HUDEP-2 (cell line): ENCODE measurements around the gene DCLRE1C.
"Not testable (repeated sequence)": the region's sequence is repeated elsewhere in the genome, so short reads cannot be mapped to it uniquely, and the experiment has no call there.

Experiments
- DNase-seq, 76 experiments: peaks; one replicate each; lab custom pipeline; 2025; ENCODE audit not compliant: unreplicated experiment in 76 of 76; lab: John Stamatoyannopoulos, UW

The DCLRE1C gene

DNA sequence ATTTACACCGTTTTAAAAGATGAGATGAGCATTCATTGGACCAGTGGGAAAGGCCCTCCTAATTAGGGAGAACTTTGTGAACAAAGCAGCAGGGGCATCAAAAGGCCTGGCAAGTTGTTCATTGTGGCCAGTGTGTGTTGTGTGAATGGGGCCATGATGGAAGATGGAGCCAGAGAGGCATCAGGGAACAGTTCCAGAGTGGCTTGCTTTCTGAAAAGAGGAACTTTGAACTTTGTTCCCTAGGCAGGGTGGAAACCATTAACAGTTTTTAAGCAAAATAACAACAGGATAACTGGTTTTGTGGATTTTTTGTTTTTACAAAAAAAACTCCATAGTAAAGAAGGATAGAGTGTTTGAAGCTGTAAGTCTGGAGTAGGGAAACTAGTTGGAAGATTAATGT is 62.7 kb downstream of the DCLRE1C start:
- DNase-seq = no peak

DNA sequence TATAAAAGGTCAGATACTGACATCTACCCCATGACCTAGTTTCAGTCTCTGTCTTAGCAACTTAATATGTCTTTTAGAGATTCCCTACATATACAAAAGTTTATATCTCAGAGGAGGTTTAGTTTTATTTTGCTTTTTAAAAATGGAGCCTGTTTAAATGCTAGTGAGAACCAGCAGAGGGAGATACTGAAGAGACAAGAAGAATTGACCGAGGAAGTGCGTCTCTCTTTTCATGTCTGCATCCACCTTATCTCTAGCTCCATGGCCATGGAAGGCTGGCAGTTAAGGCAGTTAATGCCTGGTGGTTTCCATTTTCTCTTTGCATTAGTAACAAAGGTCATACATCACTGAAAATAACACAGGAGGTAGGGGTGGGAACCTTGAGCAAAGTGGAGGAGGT is 64.6 kb downstream of the DCLRE1C start:
- DNase-seq = peak in 8 of 76 experiments; percentile 5 to 60 (median 24)

DNA sequence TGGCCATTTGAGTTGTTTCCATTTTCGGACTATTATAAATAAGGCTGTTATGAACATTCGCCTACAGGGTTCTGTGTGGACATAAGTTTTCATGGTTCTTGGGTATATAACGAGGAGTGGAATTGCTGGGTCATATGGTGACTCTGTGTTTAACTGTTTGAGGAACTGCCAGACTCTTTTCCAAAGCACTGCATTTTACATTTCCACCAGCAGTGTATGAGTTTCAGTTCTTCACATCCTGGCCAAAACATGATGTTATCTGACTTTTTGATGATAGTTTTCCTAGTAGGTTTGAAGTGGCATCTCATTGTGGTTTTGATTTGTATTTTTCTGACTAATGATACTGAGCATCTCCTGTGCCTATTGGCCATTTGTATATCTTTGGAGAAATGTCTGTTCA is 69.8 kb downstream of the DCLRE1C start:
- peak in 3 of 76 experiments; percentile 7 to 11 (median 8) for DNase-seq

DNA sequence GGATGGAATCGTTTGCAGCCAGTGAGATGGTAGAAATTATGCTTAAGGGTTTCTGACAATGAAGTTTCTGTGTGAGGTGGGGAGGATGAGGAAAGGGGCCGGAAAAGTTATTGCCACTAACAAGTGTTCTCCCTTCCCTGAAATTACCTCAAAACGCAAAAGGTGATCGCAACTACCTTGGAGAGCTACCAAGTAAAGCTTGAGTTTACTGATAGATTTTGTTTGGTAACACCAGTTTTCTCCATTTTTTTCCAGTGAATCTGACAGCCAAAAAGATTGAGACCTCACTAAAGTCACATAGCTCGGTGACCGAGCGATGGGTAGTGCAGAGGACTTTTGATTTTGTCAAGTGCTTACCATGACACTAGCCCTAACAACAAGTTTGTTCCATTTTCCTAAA is 73.7 kb downstream of the DCLRE1C start:
- peak in 1 of 76 experiments; percentile 9 for DNase-seq

DNA sequence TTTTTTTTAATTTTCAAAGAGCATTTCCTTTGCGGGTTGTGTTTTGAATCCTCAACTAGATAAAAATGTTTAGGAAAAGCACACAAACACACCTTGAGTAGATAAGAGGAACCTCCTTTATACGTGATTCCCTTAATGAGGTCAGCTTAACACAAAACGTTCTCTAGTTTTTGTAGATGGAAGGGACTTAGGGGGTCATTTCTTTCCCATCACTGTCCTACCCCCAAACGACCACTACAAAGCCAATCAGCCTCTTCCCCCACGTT is 74.0 kb downstream of the DCLRE1C start:
- DNase-seq = no peak

DNA sequence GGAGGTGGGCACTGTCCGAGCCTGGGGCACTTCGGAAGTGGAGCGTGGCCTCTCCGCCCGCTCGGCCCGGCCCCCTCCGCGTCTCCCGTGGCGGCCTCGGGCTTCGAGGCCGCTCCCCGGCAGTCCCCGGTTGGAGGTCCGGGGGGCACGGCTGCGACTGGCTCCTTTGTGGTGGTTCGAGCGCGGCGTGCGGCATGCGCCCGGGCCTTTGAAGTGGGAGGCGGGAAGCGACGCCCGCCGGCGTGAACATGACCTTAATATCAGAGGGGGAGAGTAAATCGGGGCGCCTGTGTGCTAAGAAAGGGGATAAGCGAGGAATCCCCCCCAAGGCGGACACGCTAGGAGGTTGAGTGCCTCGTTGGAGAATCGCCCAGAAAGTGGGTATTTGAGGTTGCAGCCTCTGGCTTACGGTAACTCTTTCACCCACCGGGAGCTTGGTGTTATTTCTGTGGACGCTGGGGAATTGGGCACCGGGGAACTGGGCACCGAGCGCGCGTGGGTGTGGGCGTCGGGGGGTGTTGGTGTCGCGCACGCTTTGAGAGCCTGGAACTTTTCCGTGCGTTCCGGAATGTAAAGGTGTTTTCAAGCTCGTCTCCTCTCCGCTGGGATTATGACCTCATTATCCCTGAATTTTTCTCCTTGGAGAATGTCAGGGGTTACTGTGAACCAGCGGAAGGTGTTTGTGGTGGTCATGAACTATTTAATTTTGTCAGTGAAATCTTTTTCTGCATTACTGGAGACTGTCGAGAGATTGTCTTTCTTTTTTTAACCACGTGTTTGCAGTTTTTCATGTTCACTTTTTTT is 74.6 kb downstream of the DCLRE1C start:
- peak in 11 of 76 experiments; percentile 10 to 44 (median 30) for DNase-seq

DNA sequence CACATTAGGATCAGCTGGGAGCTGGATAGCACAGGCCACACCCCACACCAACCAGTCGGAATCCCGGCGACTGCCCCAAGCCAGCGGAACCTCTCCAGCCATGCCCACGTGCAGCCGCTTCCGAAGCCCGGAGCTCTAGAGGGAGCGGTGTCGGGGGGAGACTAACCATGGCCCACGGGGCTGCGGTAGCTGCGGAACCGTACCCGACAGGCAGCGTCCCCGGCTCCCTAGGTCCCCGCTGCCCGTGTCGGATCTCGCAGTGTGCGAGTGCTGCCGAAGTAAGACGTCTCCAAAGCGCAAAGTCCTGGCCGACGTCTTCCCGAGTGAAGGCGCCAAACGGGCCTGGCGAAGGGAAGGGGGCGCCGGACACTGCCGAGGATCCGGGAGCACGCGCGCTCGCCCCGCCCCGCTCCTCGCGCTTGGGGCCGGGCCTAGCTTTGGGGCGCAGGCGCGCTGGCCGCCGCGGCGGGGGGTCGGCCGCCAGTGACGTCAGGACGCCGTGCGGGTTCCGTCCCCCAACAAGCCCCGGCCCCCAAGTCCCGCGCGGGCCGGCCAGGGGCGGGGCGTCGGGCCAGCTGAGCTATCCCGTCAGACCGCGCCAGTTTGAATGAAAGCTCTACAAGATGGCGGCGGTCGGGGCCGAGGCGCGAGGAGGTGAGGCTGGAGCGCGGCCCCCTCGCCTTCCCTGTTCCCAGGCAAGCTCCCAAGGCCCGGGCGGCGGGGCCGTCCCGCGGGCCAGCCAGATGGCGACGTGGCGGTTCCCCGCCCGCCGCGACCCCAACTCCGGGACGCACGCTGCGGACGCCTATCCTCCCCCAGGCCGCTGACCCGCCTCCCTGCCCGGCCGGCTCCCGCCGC is 75.4 kb downstream of the DCLRE1C start, which contains the start of gene SUV39H2:
SUV39H2 (plus strand) TSS at position 601 of the 858 bp plus-strand sequence; CDS start at position 624, 23 bp downstream.
- peak in 75 of 76 experiments; percentile 20 to 94 (median 87) for DNase-seq

DNA sequence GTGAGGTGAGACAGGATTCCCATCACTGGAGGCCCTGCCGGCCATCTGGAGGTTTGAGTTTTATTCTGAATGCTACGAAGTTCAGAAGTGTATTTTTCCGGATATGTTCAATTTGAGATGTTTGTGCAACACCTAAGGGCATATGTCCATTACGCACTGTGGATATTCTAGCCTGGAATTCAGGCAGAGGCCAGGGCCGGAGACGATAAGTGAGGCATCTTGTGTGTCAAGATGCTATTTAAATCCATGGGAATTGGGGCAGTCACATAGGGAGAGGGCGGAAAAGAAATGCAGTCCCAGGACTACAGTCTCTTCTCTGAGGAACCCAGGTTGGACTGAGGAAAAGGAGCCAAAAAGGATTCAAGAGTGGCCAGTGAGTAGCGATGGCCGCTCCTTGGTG is 77.1 kb downstream of the DCLRE1C start:
- no peak for DNase-seq

DNA sequence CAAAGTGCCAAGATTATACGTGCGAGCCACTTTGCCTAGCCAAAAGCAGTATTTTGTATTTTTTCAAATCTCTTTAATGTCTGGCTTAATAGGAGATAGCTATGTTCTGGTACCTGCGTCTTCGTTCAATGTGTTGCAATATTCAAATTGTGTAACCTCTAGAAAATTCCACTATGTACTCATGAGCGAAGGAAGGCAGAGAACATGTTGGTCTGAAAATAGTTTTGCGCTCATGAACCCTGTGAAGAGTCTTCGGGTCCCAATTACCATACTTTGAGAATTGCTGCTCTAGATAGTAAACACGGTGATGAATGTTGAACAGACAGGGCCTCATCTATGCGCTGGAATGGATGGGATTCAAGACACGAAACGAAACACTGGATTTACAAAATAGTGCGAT is 78.0 kb downstream of the DCLRE1C start:
- no peak for DNase-seq

DNA sequence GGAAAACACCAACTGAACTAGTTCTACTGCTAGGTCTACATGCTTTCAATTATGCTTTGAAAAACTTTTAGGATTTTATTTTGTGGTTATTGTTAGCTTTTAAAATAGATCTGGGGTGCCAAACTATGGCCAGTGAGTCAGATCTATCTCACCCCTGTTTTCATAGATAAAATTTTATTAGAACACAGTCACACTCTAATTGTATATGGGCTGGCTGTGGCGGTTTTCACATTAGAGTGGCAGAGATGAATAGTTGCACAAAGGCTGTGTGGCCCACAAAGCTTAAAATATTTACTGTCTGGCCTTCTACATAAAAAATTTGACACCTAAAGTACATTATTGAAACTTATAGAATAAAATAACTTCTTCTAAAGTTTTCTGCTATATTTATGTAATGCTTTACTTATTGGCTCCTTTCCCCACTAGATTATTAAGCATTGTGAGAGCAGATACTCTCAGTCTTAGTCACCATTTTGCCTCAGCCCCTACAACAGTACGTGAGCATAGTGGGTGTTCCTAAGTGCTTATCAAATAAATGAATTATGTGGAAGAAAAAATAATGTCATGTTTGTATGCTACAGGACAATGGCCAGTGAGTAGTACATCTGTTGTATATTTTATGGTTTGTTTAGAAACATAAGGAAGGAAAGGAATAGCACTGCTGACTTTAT is 80.7 kb downstream of the DCLRE1C start:
- peak in 5 of 76 experiments; percentile 3 to 23 (median 13) for DNase-seq

DNA sequence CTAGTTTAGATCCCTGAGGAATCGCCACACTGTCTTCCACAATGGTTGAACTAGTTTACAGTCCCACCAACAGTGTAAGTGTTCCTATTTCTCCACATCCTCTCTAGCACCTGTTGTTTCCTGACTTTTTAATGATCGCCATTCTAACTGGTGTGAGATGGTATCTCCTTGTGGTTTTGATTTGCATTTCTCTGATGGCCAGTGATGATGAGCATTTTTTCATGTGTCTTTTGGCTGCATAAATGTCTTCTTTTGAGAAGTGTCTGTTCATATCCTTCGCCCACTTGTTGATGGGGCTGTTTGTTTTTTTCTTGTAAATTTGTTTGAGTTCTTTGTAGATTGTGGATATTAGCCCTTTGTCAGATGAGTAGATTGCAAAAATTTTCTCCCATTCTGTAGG is 89.0 kb downstream of the DCLRE1C start:
- DNase-seq = not testable (repeated sequence)

DNA sequence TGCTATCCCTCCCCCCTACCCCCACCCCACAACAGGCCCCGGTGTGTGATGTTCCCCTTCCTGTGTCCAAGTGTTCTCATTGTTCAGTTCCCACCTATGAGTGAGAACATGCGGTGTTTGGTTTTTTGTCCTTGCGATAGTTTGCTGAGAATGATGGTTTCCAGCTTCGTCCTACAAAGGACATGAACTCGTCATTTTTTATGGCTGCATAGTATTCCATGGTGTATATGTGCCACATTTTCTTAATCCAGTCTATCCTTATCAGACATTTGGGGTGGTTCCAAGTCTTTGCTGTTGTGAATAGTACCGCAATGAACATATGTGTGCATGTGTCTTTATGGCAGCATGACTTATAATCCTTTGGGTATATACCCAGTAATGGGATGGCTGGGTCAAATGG is 89.4 kb downstream of the DCLRE1C start:
- DNase-seq = not testable (repeated sequence)

DNA sequence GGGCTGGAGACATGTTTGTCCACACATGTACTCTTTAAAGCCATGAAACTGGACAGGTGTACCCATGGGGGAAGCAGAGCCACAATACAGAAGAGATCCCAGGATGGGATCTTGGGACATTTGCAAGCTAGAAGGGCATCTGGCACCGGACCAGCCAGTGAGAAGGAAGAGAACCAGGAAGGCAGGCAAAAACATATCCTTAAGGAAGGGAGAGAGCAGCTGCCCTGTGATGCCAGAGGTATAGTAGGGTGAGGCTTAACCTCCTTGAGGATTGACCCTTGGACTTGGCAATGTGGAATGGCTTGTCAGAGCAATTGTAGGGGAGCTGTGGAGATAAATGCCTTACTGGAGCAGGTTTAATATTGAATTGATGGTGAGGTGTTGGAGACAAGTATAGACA is 93.1 kb downstream of the DCLRE1C start:
- DNase-seq = no peak

DNA sequence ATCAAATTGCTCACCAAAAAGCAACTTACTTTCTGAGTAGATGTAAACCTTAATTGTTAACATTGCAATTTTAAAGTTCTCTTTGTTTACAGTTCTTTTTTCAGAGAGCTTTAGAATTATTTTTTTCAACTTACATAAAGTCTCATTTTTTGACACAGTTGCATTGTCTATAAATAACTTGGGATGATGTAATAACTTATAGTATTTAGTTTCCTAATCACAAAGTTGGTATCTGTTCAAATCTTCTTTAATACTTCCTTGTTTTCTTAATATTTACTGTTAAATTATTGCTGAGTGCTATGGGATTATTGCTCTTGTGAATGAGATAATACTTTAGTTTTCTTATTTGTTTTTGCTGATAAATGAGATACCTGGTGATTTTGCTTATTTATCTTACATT is 94.1 kb downstream of the DCLRE1C start:
- no peak for DNase-seq

DNA sequence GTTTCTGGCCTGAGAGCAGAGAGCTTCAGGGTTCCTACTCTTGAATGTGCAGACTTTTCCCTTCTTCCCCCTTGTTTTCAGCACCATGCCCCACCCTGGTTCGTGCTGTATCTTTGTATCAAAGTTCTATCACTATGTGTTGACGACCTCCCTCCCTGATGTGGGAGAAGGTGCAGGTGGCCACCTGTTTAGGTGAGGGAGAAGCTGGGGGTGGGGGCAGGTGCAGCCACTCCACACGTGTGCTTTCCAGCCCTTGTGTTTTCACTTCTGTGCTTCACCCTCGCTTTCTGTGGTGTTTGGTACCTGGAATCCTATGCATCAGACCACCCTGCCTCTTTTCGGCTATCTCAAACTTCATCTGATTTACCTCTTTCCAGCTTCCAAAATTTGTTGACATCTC is 94.9 kb downstream of the DCLRE1C start:
- no peak for DNase-seq

DNA sequence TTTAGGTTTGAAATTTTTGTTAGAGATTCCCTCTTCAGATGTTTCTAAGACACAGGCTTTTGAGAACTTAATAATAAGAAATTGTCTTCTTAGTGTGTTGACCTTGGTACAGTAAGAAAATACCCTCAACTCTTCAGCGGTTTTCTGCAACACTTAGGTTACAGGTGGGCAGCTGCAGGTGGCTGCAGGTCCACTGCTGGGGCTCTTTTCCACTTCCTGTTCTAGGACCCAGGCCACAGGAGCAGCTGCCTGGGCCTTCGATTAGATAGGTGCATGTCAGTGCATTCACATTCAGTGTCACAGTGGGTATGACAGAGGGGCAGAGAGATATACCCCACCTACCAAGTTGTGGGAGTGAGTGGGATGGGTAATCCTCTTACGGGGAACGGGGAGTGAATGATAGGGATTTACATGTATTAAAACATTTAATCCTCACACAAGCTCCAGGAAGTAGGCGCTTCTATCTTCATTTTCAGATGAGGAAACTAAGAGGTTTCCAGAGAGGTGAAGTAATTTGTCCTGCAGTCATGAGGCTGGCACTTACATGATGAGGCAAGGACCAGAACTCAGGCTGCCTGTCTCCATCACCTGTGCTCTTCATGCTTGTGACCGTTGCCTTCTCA is 95.4 kb downstream of the DCLRE1C start:
- no peak for DNase-seq

DNA sequence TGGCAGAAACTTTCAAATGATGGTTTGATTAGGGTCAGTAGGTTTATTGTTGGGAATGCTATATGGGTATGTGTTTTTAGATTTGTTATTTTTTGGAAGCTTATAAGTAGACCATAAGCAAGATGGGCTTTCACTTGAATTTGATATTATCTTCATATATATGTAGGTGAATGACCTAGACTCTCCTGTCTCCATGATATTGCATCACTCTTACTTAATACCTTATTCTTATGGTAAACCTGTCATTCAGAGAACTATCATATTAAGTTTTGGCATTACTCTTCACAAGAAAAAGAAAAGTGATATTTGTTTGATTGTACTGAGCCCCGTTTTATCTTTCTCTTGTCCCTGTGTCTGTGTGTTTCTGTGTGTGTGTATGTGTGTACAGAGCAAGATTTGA is 98.4 kb downstream of the DCLRE1C start:
- no peak for DNase-seq

DNA sequence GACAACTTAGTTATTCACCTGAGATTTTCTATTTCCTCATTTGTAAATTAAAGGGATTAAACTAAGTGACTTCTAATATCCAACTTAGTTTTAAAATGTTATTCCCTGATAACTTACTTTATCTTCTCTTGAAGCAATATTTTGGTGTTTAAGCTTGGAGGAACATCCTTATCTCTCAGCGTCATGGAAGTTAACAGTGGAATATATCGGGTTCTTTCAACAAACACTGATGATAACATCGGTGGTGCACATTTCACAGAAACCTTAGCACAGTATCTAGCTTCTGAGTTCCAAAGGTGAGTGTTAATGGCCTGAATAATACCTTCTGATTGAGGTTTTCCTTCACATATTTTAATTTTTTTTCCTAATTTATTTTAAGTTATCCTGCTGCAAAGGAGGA is 101.7 kb downstream of the DCLRE1C start:
- no peak for DNase-seq
